ENCODE measurements around the gene GNG2.

GNG2 gene

DNA sequence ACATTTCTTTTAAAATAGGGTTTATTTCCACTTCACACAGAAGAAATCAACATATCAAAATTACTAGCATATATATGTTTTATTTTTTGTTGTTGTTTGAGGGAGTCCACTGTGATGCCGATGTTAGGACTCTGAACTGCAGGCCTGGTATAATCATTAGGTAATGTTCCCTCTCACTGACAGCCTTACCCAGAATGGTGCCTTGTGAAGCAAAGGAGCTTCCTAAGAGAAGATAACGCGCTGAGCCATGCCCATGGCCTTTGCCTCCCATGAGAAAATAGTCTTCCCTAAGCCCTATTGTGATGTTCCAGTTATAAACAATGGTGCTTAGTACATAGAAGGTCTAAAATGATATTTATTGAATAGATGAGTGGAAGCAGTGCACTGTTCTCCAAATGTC, 12.0 kb downstream of the GNG2 start:
- DNase-seq (ENCODE audit: low read depth), result peak; percentile 11
- Histone ChIP-seq H3K27me3 (replicated peaks; ENCODE audit: control insufficient read depth, insufficient read depth, low read length) (no peaks in the 10 kb centered on the region), H3K9me3 (ENCODE audit: control insufficient read depth, low read length) (no peaks in the 10 kb centered on the region), H3K4me1 (ENCODE audit: control insufficient read depth, insufficient read depth, low read length) (peaks cover 17% of the 10 kb centered on the region), H3K36me3 (ENCODE audit: control insufficient read depth, insufficient read depth, low read length, severe bottlenecking) (no peaks in the 10 kb centered on the region), H3K9ac (ENCODE audit: low read length) (peak overlapping the region; percentile 27), H3K4me3 (ENCODE audit: low read length) (no peak overlapping the region)

DNA sequence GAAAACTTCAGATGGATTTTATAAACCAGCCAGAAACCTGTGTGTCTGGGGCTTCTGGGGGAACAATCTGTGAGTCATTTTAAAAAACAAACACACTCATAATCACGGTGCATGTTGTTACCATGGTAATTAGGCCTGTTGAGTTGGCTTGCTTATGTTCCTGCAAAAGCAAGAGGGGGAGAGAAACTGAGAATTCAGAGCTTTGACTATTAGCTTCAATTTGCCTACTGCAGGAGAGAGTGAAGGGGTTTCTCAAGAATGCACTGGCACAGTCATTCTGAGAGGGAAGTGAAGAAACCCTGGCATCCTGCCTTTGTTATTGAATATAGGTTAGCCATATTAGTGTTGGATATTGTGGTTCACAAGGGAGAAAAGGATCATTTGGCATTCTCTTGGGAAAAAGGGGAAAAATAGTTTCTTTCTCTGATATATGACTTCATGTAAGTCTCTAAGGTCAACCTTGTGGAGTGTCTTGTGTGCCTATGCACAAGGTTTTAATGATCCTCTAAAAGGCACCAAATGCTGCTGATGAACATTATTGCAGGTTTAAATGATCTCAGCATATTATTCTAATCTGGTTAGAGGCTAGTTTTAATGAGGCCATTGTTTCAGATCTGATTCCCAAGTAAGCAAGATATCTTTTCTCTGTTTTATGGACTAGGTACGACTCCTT, 12.9 kb downstream of the GNG2 start:
- Histone ChIP-seq H3K36me3 (ENCODE audit: control insufficient read depth, insufficient read depth, low read length, severe bottlenecking) (no peaks in the 10 kb centered on the region), H3K9me3 (ENCODE audit: control insufficient read depth, low read length) (no peaks in the 10 kb centered on the region), H3K4me1 (ENCODE audit: control insufficient read depth, insufficient read depth, low read length) (peaks cover 17% of the 10 kb centered on the region), H3K4me3 (ENCODE audit: low read length) (peak overlapping the region; percentile 47), H3K27me3 (replicated peaks; ENCODE audit: control insufficient read depth, insufficient read depth, low read length) (no peaks in the 10 kb centered on the region), H3K9ac (ENCODE audit: low read length) (peak overlapping the region; percentile 27)
- peak; percentile 88 for DNase-seq (ENCODE audit: low read depth)

DNA sequence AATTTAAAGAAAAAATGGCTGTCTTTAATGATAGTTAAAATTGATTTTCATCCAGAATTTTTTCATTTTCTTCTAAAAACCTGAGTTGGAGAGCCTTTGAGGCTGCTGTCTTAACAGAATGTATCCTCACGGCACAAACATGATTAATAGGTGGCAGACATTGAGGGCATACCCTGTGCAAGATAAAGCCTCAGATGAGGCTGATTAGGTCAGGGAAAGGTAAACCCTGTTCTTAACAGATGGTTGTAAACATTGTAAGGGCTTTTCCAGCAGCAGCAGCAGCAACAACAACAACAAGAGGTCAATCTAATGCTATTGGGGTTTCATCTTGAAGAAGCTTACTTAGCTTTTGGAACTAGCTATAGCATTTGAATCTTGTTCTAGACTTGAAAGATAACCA, 17.4 kb downstream of the GNG2 start:
- H3K27me3 ChIP-seq (replicated peaks; ENCODE audit: control insufficient read depth, insufficient read depth, low read length), result no peaks in the 10 kb centered on the region
- H3K4me3 ChIP-seq (ENCODE audit: low read length), result no peak overlapping the region
- H3K9ac ChIP-seq (ENCODE audit: low read length), result no peak overlapping the region
- no peaks in the 10 kb centered on the region for H3K9me3 ChIP-seq (ENCODE audit: control insufficient read depth, low read length)
- H3K36me3 ChIP-seq (ENCODE audit: control insufficient read depth, insufficient read depth, low read length, severe bottlenecking), result peaks cover 5% of the 10 kb centered on the region
- no peak for DNase-seq (ENCODE audit: low read depth)
- peaks cover 26% of the 10 kb centered on the region for H3K4me1 ChIP-seq (ENCODE audit: control insufficient read depth, insufficient read depth, low read length)

DNA sequence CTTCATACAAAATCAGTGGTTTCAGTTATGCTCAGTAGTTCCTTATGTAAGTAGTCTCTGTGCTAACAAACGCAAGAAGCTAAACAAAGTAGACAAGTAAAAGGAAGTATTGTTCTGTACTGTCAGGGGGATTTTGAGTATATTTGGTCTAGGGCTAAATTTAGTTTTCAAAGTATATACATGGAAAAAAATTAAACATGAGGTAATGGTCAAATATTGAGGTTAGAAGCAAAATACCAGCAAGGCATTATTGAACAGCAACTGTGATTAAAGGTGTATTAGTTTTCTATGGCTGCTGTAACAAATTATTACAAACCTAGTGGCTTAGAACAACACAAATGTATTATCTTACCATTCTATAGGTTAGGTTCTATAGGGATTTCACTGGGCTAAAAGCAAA, 18.8 kb downstream of the GNG2 start:
- Histone ChIP-seq H3K9me3 (ENCODE audit: control insufficient read depth, low read length) (no peaks in the 10 kb centered on the region), H3K27me3 (replicated peaks; ENCODE audit: control insufficient read depth, insufficient read depth, low read length) (no peaks in the 10 kb centered on the region), H3K4me1 (ENCODE audit: control insufficient read depth, insufficient read depth, low read length) (peaks cover 18% of the 10 kb centered on the region), H3K36me3 (ENCODE audit: control insufficient read depth, insufficient read depth, low read length, severe bottlenecking) (peaks cover 5% of the 10 kb centered on the region), H3K9ac (ENCODE audit: low read length) (no peak overlapping the region), H3K4me3 (ENCODE audit: low read length) (no peak overlapping the region)
- no peak for DNase-seq (ENCODE audit: low read depth)

DNA sequence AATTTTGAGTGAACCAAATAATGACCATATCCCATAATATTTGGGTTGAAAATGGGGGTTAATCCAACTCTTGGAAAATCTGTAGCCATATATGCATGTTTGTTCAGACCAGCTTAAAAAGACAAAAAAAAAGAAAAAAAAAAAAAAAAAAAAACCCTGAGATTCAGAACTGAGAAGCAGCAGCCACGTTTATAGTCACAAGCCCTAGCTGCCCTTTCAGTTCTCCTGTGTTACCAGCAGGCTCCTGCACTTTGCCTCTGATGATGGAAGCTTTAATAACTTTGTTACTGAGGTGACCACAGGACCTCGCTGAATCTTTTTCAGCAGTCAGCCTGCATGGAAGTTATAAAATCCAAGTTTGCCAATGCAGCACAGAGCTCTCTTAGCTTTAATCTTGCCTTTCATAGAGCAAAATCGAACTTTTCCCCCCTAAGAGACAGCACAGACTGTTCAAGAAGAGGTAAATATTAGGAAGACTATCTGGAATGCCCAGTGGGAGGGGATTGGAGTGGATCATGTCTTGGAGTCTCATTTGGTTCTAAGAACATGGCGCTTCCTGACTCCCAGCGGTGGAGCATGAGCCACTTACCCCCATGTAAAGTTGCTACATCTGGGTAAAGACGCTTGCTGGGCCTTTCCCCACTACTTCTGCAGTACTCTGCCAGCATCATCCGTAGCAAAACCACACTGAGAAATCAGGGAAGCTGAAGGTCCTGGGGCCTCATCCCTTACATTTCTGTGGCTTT, 20.6 kb downstream of the GNG2 start:
- Histone ChIP-seq H3K4me3 (ENCODE audit: low read length) (peak overlapping the region; percentile 53), H3K9ac (ENCODE audit: low read length) (peak overlapping the region; percentile 60)

DNA sequence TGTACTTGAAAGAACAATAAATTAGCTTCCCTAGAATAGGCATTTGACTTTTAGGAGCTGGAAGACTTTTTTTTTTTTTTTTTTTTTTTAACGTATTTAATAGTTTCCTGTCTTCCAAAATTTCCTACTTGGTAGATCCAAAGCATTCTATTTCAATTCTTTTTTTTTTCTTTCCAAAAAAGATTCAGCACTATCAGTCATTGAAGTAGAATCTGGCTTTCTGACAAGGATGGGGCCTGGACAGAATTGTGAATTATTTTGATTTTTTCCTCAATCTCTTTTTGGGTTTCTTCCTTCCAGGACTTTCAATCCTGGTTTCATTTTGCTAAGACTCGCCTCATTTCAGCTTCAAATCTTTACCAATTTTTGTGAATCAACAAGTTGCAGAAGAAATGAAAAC, 21.2 kb downstream of the GNG2 start:
- peak overlapping the region; percentile 60 for H3K9ac ChIP-seq (ENCODE audit: low read length)
- peak overlapping the region; percentile 53 for H3K4me3 ChIP-seq (ENCODE audit: low read length)
- H3K4me1 ChIP-seq (ENCODE audit: control insufficient read depth, insufficient read depth, low read length), result peaks cover 25% of the 10 kb centered on the region
- no peaks in the 10 kb centered on the region for H3K27me3 ChIP-seq (replicated peaks; ENCODE audit: control insufficient read depth, insufficient read depth, low read length)
- H3K36me3 ChIP-seq (ENCODE audit: control insufficient read depth, insufficient read depth, low read length, severe bottlenecking), result peaks cover 5% of the 10 kb centered on the region
- DNase-seq (ENCODE audit: low read depth), result no peak
- H3K9me3 ChIP-seq (ENCODE audit: control insufficient read depth, low read length), result no peaks in the 10 kb centered on the region

More for the DNA sequence above, 20.6 kb downstream of the GNG2 start:
- Histone ChIP-seq H3K36me3 (ENCODE audit: control insufficient read depth, insufficient read depth, low read length, severe bottlenecking) (peaks cover 5% of the 10 kb centered on the region), H3K27me3 (replicated peaks; ENCODE audit: control insufficient read depth, insufficient read depth, low read length) (no peaks in the 10 kb centered on the region), H3K4me1 (ENCODE audit: control insufficient read depth, insufficient read depth, low read length) (peaks cover 25% of the 10 kb centered on the region), H3K9me3 (ENCODE audit: control insufficient read depth, low read length) (no peaks in the 10 kb centered on the region)
- DNase-seq (ENCODE audit: low read depth), result no peak

DNA sequence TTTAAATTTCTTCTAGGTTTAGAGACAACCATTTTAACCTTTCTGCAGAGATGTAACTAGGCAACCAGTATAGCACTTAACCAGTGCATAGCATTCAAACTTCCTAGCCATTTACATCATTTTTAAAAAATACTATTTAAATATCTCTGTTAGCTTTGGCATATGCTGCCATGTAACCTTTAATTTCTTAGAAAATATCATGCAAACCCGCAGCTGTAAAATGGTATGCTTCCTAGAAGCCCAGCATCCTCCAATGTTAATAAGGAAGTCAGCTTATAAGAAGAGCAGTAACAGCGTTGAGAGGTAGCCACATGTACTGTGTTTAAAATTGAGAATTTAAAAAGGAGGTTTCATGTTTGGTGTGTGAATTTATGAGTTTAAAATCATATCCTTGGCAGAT, 22.8 kb downstream of the GNG2 start:
- no peak for DNase-seq (ENCODE audit: low read depth)
- H3K9me3 ChIP-seq (ENCODE audit: control insufficient read depth, low read length), result no peaks in the 10 kb centered on the region
- H3K27me3 ChIP-seq (replicated peaks; ENCODE audit: control insufficient read depth, insufficient read depth, low read length), result no peaks in the 10 kb centered on the region
- H3K9ac ChIP-seq (ENCODE audit: low read length), result no peak overlapping the region
- peaks cover 5% of the 10 kb centered on the region for H3K36me3 ChIP-seq (ENCODE audit: control insufficient read depth, insufficient read depth, low read length, severe bottlenecking)
- no peak overlapping the region for H3K4me3 ChIP-seq (ENCODE audit: low read length)
- H3K4me1 ChIP-seq (ENCODE audit: control insufficient read depth, insufficient read depth, low read length), result peaks cover 25% of the 10 kb centered on the region

DNA sequence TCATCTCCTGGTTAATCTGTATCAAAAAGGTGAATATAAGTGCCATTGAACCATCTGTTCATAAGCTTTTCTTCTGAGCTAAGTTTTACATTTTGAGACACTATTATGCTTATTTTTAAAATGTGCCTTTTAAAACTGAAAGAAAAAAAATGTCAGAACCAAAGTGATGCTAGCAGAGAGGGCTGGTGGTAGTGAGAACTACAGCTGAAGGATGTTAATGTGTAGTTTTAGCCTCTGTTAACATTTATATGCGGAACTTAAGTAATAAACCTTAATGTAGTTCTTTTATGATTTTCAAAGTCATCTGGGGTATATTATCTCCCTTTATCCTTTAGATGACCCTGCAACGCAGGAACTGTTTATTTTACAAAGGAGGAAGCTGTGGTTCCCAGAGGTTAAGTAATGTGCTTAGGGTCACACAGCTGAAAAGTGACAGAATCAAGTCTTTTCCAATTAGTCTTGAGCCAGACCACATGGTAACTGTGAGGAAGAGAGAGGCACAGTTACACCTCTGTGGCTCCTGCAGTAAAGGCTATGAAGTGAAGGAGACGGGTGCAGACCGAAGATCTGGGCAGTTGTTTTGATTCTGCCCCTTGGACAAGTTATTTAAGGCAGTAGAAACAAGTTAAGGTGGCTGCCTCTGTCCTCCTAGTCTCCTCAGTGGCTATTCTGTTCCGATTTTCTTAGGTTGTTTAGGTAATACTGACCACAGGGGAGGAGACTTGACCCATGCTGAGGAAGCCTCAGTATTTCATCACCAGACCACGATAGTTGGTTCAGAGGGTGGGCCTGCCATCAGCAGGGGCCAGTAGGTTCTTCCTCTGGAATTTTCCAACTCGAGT, 23.9 kb downstream of the GNG2 start:
- peak; percentile 58 for DNase-seq (ENCODE audit: low read depth)

DNA sequence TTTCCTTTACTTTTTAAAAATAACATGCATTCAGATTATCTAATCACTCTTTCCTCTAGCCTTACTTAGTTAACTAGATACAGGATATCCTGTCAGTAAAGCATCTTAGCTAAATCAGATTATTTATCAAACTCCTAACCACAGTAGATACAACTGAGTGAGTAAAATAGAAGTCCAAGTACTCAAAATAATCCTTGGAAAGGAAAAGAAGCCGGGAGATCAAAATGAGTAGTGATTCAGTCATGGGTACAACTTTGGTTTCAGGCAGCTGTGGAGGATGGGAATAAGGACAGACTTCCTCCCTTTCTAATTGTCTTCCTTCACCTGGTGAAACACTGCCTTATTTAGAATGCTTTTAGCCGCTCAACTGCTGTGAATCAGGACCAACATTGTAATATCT, 29.4 kb downstream of the GNG2 start:
- no peaks in the 10 kb centered on the region for H3K27me3 ChIP-seq (replicated peaks; ENCODE audit: control insufficient read depth, insufficient read depth, low read length)
- no peak overlapping the region for H3K9ac ChIP-seq (ENCODE audit: low read length)
- H3K9me3 ChIP-seq (ENCODE audit: control insufficient read depth, low read length), result no peaks in the 10 kb centered on the region
- H3K36me3 ChIP-seq (ENCODE audit: control insufficient read depth, insufficient read depth, low read length, severe bottlenecking), result no peaks in the 10 kb centered on the region
- H3K4me3 ChIP-seq (ENCODE audit: low read length), result no peak overlapping the region
- DNase-seq (ENCODE audit: low read depth), result no peak
- H3K4me1 ChIP-seq (ENCODE audit: control insufficient read depth, insufficient read depth, low read length), result peaks cover 5% of the 10 kb centered on the region

More for the DNA sequence above, 23.9 kb downstream of the GNG2 start:
- Histone ChIP-seq H3K9ac (ENCODE audit: low read length) (no peak overlapping the region), H3K4me1 (ENCODE audit: control insufficient read depth, insufficient read depth, low read length) (peaks cover 25% of the 10 kb centered on the region), H3K4me3 (ENCODE audit: low read length) (no peak overlapping the region), H3K9me3 (ENCODE audit: control insufficient read depth, low read length) (no peaks in the 10 kb centered on the region), H3K36me3 (ENCODE audit: control insufficient read depth, insufficient read depth, low read length, severe bottlenecking) (peaks cover 5% of the 10 kb centered on the region), H3K27me3 (replicated peaks; ENCODE audit: control insufficient read depth, insufficient read depth, low read length) (no peaks in the 10 kb centered on the region)

DNA sequence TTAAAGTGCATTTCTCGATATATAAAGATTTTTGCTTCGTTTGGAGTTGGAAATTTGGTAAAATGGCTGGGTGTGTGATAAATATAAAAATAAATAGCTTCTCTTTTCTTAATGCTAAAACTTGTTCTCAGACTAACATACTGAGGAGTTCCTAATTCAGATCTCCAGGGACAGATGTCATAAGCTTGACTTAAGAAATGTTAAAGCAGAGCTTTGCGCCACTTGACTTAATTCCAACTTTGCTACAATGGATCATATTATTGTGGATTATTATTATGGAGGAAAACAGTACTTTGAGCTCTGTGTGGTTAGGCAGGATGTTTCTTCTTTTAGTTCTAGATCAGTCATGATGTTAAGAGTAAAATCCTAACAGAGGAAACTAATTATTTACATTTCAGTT, 33.8 kb downstream of the GNG2 start:
- H3K4me3 ChIP-seq (ENCODE audit: low read length), result no peak overlapping the region
- H3K9ac ChIP-seq (ENCODE audit: low read length), result no peak overlapping the region
- no peaks in the 10 kb centered on the region for H3K27me3 ChIP-seq (replicated peaks; ENCODE audit: control insufficient read depth, insufficient read depth, low read length)
- no peaks in the 10 kb centered on the region for H3K36me3 ChIP-seq (ENCODE audit: control insufficient read depth, insufficient read depth, low read length, severe bottlenecking)
- no peaks in the 10 kb centered on the region for H3K9me3 ChIP-seq (ENCODE audit: control insufficient read depth, low read length)
- no peak for DNase-seq (ENCODE audit: low read depth)
- H3K4me1 ChIP-seq (ENCODE audit: control insufficient read depth, insufficient read depth, low read length), result peaks cover 11% of the 10 kb centered on the region

DNA sequence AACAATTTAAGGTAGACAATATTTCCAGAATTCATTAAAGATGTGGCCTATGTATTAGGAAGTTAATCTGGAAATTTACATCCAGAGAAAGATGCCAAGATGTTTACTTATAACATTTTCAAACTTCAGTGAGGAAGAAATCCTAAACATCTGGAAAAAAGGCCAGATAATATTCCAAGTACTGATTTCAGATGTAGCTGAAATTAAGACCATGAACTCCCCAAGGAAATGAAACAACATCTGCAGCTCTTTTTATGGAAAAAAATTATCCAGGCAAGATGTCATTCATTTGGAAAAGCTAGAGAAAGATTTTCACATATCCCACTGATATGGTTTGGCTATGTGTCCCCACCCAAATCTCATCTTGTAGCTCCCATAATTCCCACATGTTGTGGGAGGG, 35.0 kb downstream of the GNG2 start:
- Histone ChIP-seq H3K9me3 (ENCODE audit: control insufficient read depth, low read length) (no peaks in the 10 kb centered on the region), H3K4me1 (ENCODE audit: control insufficient read depth, insufficient read depth, low read length) (peaks cover 11% of the 10 kb centered on the region), H3K27me3 (replicated peaks; ENCODE audit: control insufficient read depth, insufficient read depth, low read length) (no peaks in the 10 kb centered on the region), H3K9ac (ENCODE audit: low read length) (no peak overlapping the region), H3K36me3 (ENCODE audit: control insufficient read depth, insufficient read depth, low read length, severe bottlenecking) (no peaks in the 10 kb centered on the region), H3K4me3 (ENCODE audit: low read length) (no peak overlapping the region)
- no peak for DNase-seq (ENCODE audit: low read depth)
